SU-DHL-6 (cell line): ENCODE data around the gene ASTN2.
"Not testable (repeated sequence)": the region's sequence is repeated elsewhere in the genome, so short reads cannot be mapped to it uniquely, and the experiment has no call there.

Experiments used
- EZH2phosphoT487 ChIP-seq: fragments of 200-600 bp; sonication (generic), shearing (Covaris generic); conservative IDR thresholded peaks from 2 replicates; pipeline ENCODE4 v1.6.1; 2018; ENCODE audit warnings: mild to moderate bottlenecking, antibody characterized with exemption, low read length, moderate library complexity, mixed read lengths
- TF ChIP-seq, protein P1 (sequence below): fragments of 200-600 bp; sonication (generic); IDR thresholded peaks from one replicate; pipeline ENCODE4 v1.5.1; 2017; ENCODE audit warnings: antibody characterized with exemption, mild to moderate bottlenecking, low read length, moderate library complexity; ENCODE audit not compliant: insufficient read depth, poor library complexity, severe bottlenecking

DNA sequence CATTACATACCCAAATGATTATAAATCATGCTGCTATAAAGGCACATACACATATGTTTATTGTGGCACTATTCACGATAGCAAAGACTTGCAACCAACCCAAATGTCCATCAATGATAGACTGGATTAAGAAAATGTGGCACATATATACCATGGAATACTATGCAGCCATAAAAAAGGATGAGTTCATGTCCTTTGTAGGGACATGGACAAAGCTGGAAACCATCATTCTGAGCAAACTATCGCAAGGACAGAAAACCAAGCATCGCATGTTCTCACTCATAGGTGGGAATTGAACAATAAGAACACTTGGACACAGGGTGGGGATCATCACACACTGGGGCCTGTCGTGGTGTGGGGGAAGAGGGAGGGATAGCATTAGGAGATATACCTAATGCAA is 960.3 kb downstream of the ASTN2 start:
- TF ChIP-seq, protein P1, sequence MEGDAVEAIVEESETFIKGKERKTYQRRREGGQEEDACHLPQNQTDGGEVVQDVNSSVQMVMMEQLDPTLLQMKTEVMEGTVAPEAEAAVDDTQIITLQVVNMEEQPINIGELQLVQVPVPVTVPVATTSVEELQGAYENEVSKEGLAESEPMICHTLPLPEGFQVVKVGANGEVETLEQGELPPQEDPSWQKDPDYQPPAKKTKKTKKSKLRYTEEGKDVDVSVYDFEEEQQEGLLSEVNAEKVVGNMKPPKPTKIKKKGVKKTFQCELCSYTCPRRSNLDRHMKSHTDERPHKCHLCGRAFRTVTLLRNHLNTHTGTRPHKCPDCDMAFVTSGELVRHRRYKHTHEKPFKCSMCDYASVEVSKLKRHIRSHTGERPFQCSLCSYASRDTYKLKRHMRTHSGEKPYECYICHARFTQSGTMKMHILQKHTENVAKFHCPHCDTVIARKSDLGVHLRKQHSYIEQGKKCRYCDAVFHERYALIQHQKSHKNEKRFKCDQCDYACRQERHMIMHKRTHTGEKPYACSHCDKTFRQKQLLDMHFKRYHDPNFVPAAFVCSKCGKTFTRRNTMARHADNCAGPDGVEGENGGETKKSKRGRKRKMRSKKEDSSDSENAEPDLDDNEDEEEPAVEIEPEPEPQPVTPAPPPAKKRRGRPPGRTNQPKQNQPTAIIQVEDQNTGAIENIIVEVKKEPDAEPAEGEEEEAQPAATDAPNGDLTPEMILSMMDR = not testable (repeated sequence)
- TF ChIP-seq EZH2phosphoT487 = not testable (repeated sequence)
